GM21423 (cell line): ENCODE measurements around the gene ERG.

Experiments used
- ATAC-seq: cut with Tn5 transposase; IDR thresholded peaks from one replicate; pipeline ENCODE4 v1.9.1; 2021; ENCODE audit warnings: mild to moderate bottlenecking, moderate library complexity; ENCODE audit not compliant: unreplicated experiment

The ERG gene

DNA sequence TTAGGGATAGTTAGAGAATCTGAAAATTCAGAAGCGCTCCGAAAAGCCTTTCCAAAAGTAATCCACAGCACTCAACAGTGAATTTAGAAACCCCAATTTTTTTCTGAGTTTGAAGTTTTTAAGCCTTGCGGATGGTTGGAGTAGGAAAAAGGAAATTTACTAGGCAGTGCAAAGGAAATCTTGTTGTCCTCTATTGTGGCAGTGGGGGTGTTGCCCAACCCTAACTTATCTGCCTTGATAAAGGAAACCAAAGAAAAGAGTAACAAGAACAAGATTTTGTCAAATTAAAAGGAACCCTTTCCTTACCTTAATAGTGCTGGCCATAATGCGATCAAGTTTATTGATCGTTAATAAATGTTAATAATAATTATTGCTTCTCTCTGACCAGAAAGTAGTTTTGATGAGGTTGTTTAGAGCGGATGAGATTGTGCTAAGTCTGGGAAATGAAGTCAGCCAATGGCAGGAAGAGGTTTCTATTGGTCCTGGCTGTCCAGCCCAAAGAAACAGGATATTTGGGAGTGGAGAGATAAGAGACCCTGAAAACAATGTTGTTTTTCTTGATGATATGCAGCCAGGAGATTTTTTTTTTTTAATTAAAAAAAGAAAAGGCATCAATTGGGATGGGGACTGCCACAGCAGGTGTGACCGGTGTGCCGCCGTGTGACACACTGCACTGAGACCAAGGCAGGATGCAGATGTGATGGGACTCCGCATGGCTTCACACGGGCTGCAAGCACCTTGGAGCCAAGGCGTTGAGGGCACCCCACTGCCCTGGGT is at the start of gene ERG:
TSS of gene ERG (minus strand) at position 421 of the 777 bp plus-strand sequence. CDS start at position 324, 97 bp downstream.
- no peak for ATAC-seq

- ATAC-seq = no peak
Observed at GRCh38 chr21:38544661-38545060, 46.4 kb upstream of the ERG start.

DNA sequence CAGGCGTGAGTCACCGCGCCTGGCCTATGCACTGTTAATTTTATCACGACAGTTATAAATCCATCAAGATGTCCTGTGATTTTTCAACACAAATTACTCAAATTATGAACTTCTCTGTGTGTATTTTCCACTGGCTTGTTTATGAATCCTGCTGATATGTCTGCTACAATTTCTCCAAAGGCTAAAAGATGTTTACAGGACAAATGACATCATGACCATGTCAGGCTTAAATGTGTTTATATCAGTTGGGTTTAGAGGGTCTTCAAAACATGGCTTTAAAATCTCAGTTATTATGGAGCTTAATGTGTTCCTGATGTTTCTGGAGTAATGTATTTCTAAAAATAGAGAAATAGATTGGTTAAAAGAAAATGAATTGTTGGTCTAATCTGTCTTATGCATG is 44.0 kb upstream of the ERG start:
- no peak for ATAC-seq

DNA sequence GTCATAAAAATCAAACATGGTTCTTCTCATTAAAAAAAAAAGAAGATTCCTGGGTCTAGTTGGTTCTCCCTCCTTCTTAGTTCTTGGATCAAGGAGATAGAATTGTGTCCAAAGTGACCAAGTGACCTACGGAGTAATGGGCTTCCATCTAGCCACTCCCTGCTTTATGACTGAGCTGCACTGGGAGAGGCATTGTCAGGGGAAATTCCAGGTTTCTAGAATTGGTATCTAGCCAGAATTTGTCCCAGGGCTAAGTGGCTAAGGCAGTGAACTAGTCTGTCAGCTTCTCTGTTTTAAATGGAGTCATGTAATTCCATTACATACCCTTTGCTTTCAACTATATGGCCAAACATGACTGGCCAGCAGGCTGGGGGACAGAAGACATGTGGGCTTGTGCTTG is 40.1 kb upstream of the ERG start:
- no peak for ATAC-seq

DNA sequence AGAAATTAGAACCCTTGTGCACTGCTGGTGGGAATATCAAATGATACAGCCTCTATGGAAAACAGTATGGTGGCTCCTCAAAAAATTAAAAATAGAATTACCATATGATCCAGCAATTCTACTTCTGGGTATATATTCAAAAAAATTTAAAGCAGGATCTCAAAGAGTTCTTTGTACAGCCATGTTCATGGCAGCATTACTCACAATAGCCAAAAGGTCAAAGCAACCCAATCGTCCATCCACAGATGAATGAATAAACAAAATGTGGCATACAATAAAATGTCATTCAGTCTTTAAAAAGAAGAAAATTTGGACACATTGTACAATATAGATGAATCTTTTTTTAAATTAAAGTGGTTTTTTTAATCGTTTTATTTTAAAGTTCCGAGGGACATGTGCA is 36.3 kb upstream of the ERG start:
- ATAC-seq = no peak

DNA sequence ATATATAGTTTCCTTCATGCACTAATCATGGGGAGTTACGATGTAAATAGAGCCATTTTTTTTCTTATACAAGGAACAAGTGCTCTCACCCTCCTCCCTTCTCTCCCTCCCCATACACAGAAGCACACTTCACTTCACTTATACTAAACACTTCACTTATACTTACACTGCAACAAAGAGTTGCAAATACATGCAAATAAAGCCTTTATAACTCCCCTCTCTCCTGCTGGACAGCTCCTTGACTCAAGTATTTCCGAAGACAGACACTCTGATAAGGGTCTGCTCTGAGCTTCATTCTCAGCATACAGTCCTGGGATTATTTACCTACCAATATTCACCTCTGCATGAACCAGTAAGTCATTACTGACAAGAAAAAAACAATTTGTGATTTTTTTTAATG is 35.6 kb upstream of the ERG start:
- no peak for ATAC-seq

- ATAC-seq = no peak
Observed at GRCh38 chr21:38531591-38531990, 33.3 kb upstream of the ERG start.

DNA sequence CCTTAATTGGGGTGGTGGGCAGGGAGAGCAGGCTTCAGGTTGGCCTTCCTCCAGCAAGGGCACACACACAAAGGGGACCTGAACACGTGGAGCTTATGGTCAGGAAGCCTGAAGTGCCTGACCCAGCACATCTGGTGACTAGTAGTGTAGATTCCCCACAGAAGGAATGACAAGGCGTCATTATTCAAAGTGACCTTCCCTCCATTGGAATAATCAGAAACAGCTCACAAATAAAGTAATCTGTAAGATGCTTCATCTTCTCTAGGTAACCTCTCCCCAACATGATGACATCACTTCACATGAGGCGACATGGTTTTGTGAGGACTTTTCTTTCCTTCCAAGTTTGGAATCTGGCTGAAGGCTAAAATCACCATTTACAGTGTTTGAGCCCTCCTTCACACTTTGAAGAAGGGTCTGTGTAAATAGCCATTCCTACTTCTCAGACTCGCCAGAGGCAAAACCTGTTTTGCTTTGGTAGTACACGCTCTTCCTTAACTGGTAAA is 32.8 kb upstream of the ERG start:
- ATAC-seq = no peak

DNA sequence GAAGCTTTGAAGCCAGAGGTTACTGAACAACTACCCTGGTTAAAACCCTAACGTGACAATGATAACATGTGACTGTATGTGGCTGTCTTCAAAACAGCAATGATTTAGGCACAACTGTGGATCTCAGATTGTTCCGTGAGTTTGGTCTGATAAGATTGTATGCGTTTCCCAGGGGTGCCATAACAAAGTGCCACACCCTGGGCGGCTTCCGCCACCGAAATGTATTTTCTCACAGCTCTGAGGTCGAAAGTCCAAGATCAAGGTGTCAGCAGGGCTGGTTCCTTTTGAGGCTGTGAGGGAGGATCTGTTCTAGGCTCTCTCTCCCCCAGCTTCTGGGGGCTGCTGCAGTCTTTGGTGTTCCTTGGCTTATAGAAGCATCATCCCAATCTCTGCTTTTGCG is 29.5 kb upstream of the ERG start:
- no peak for ATAC-seq

GRCh38 chr21:38525454-38525853 is 27.2 kb upstream of the ERG start:
- ATAC-seq = no peak

DNA sequence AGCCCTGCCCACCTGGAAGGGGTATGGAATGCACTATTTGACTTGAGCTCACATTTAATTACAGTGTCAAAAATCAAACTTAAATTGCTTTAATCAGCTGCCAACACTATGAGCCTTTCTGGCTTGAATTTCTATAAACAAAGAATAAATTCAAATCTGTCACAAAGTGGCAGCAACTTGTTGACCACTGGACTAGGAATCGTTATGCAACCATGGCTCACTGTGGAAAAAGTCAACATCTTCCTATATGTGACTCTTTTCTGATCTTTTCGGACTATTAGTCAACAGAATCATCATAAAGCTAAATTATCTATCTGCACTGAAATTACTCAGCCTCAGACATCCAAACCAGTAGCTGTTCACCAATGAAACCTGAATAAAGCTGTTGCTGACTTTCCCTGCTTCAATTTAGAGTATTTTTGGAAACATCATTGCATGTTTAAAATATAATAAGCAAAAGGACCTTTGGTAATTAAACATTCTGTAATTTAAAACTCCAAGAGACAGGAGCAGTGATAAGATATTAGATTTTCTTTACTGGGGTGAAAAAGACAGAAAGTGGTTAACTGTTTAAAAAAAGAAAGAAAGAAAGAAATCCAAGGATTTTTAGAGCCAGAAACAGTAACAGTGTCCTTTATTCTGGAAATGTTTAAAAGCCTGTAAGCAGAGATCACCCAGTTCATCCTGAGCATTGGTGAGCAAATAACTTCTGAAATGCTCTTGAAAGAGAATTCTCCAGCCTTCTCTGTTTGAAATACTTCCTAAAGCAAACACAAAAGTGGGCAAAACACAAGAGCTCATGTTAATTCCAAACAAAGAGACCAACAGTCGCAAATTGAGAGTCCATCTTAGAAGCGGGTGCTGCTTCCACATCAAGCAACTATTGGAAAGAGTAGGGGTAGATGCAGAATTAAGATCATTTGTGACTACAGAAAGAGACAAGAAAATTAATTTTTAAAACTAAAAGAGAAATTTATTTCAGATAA is 26.2 kb upstream of the ERG start:
- no peak for ATAC-seq

- ATAC-seq = no peak
Observed at GRCh38 chr21:38520511-38520910, 22.2 kb upstream of the ERG start.

DNA sequence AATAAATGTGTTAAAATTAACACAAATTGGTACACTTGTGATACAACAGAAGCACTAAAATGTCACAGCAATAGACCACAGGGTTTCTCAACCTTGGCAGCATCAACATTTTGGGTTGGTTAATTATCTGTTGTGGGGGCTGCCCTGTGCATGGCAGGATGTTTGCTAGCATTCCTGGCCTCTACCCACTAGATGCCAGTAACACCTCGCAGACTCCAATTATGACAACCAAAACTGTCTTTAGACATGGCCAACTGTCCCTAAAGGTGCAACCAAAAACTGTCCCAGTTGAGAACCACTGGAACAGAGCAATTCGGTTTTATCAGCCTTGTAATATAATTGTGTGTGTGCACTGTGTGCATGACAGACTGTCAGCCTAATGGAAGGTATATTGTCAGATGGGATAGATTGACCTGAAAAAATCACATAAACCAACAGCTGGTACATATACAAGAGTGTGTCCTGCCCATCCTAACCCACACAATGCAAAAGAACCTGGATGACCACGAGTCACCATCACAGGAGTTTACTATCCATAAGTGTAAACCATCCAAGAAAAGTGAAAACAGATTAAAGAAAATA is 13.5 kb upstream of the ERG start:
- no peak for ATAC-seq

GRCh38 chr21:38511198-38511597 is 12.9 kb upstream of the ERG start:
- no peak for ATAC-seq

DNA sequence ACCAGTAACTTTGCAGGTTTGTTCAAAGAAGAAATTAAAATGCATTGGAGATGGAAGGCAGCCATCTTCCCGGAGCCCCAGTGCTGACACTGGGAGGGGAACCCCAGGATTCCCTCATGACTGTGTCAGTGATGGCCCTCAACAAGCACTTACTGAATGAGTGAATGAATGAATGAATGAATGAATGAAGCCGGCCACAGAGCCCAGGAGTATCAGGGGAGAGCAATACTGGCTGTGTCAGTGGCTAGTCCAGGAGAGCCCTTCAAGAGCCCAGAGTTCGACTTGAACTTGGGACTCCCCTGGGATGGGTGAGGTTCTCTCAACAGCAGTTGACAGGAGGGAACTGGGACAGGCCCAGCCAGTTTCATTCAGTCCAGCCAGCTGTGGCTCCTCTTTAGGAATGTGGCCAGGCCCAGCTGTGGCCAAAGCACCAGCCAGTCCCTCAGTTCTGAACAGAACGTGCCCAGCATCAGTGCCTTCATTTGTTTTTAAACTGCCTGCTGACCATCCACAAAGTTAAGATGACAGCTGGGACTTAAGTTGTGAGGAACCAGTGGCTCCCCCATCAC is 9.2 kb upstream of the ERG start:
- ATAC-seq = no peak

DNA sequence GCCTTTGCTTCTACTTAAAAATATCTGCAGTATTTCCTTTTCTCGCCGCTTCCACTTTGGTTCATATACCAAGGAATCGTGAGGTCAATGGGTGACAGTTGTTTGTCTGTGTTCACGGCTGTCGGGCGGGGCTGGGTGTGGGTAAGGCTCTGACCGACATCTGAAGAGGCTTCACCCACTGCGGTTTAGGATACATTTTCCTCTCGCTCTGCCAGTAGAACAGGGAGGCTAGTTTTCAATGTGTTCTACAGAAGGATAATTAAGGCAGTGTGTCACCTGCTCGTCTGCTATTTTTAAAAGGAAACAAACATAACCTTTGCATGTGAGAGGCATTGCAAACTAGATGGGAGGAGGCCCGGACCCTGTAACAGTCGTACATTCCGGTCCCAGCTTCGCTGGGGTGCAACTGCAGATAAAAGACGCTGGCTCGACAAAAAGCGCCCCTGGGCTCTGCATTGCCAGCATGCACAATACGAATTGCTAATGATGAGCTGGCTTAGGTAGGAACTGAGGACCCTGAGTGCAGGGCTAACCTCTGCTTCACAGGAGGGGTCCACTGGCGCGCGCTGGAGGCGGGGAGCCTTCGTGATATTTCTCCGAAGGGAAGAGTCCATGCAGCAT is 8.5 kb upstream of the ERG start:
- ATAC-seq = no peak

DNA sequence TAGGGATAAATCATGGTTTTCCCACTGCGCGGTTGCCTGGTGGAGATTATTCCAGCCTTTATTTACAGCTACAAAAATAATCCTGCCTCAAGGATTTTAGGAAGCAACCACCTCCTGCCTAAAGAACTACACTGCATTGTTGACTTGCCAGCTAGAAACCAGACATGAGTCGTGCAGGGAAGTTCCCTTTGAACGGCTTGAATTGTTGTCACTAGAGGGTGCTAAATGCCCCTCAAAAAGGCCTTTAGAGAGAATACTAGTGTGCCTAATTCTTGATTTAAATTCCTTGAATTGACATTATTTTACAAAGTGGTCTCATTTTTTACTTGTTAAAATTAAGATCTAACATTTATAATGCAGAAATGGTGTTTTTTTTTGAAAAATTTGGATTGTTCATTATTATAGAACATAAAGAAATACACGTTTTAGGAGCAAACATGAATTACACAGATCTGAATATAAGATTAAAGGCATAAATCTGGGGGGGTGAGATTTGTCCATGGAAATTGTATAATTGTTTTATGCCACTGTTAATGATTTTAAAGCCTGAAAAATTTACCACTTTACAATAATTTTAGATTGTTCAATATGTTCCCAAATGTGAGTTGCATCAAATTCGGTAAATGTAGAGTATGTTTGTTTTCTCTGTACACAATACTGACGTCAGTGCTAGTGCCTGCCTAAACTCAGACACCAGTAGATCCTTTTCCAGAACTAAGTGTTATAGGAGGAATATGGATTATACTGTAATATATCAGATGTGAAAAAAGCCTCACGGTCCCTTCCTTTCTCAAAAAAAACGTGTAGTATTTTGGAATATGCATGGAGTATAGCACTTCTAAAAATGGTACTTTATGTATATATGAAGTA is 7.6 kb upstream of the ERG start:
- no peak for ATAC-seq

- no peak for ATAC-seq
Observed at GRCh38 chr21:38504066-38504465, 5.8 kb upstream of the ERG start.

DNA sequence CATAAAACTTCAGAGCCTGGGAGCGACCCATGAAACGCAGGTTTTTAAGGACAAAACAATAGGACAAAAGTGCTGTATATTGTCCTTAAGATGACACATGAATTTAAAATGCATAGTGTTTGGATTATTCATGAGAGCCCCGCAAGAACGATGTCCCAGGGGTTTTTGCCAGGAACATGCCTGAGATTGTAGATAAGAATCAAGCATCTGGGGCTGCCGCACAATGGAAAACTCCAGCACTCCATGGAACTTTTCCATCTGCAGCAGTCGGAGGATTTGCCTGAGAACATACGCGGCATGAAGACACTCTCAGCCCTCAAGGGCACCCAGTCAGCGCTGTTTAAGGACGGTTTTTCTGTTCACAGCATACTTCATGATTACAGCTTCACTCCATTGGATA is 5.3 kb upstream of the ERG start:
- ATAC-seq = no peak

- ATAC-seq = no peak
Observed at GRCh38 chr21:38500073-38500472, 1.8 kb upstream of the ERG start.
